ENCODE data around the gene PNPLA6. TPM values are rescaled to one million over a fixed set of nuclear protein-coding genes. Genes with fewer than 3 reads are reported as not detected.
"Not testable (repeated sequence)": the region's sequence is repeated elsewhere in the genome, so short reads cannot be mapped to it uniquely, and the experiment has no call there.

Gene PNPLA6
- total RNA-seq, 1 experiment from 2014 or later, result 75.8 TPM

- Mint-ChIP-seq H3K27ac (ENCODE audit: low read depth, unreplicated experiment) (no peak overlapping the region), H3K27me3 (ENCODE audit: insufficient read depth, unreplicated experiment) (peaks cover 36% of the 10 kb centered on the region), H3K36me3 (ENCODE audit: insufficient read depth, unreplicated experiment) (no peaks in the 10 kb centered on the region), H3K4me3 (ENCODE audit: unreplicated experiment) (no peak overlapping the region), H3K9me3 (ENCODE audit: unreplicated experiment) (no peaks in the 10 kb centered on the region), H3K4me1 (ENCODE audit: insufficient read depth, unreplicated experiment) (peaks cover 15% of the 10 kb centered on the region)
- intact Hi-C loops (cut with micrococcal nuclease), result no loop called here
- ChIA-PET POLR2A (interaction anchor here (1.6 kb wide), 1 partner anchor 21 kb away, joined by 6 read pairs; no protein-coding TSS in a partner anchor), CTCF (no interaction called here)
- DNase-seq (ENCODE audit: unreplicated experiment), result peak; percentile 76
- TF ChIP-seq, protein P1, sequence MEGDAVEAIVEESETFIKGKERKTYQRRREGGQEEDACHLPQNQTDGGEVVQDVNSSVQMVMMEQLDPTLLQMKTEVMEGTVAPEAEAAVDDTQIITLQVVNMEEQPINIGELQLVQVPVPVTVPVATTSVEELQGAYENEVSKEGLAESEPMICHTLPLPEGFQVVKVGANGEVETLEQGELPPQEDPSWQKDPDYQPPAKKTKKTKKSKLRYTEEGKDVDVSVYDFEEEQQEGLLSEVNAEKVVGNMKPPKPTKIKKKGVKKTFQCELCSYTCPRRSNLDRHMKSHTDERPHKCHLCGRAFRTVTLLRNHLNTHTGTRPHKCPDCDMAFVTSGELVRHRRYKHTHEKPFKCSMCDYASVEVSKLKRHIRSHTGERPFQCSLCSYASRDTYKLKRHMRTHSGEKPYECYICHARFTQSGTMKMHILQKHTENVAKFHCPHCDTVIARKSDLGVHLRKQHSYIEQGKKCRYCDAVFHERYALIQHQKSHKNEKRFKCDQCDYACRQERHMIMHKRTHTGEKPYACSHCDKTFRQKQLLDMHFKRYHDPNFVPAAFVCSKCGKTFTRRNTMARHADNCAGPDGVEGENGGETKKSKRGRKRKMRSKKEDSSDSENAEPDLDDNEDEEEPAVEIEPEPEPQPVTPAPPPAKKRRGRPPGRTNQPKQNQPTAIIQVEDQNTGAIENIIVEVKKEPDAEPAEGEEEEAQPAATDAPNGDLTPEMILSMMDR (IDR thresholded peaks at IDR 0.05; ENCODE audit: unreplicated experiment), result no peak
- no TSS peak for BruUV-seq (replicated peaks)
Observed at GRCh38 chr19:7575434-7576040, 40.0 kb downstream of the PNPLA6 start.

DNA sequence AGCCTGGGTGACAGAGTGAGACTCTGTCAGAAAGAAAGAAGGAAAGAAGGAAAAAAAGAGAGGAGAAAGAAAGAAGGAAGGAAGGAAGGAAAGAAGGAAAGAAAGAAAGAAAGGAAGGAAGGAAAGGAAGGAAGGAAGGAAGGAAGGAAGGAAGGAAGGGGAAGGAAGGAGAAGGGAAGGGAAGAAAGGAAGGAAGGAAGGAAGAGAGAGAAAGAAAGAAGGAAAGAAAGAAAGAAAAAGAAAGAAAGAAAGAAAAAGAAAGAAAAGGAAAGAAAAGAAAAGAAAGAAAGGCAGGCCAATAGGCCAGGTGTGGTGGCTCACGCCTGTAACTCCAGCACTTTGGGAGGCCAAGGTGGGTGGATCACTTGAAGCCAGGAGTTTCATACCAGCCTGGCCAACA is 41.9 kb downstream of the PNPLA6 start:
- H3K27ac Mint-ChIP-seq (ENCODE audit: low read depth, unreplicated experiment); H3K36me3 Mint-ChIP-seq (ENCODE audit: insufficient read depth, unreplicated experiment); BruUV-seq (replicated peaks); H3K9me3 Mint-ChIP-seq (ENCODE audit: unreplicated experiment); intact Hi-C loops (cut with micrococcal nuclease); DNase-seq (ENCODE audit: unreplicated experiment); H3K4me3 Mint-ChIP-seq (ENCODE audit: unreplicated experiment): not testable (repeated sequence)
- H3K27me3 Mint-ChIP-seq (ENCODE audit: insufficient read depth, unreplicated experiment), result peaks cover 36% of the 10 kb centered on the region
- ChIA-PET CTCF (interaction anchor here (0.6 kb wide), 1 partner anchor 223 kb away, joined by 3 read pairs; no protein-coding TSS in a partner anchor), POLR2A (interaction anchor here (1.6 kb wide), 1 partner anchor 20 kb away, joined by 6 read pairs; no protein-coding TSS in a partner anchor)
- H3K4me1 Mint-ChIP-seq (ENCODE audit: insufficient read depth, unreplicated experiment), result peaks cover 14% of the 10 kb centered on the region

GRCh38 chr19:7578127-7578526 is 42.6 kb downstream of the PNPLA6 start:
- ChIA-PET CTCF (no interaction called here), POLR2A (interaction anchor here (0.6 kb wide), 3 partner anchors 10 to 72 kb away, joined by 3 read pairs; no protein-coding TSS in a partner anchor)
- peaks cover 36% of the 10 kb centered on the region for H3K27me3 Mint-ChIP-seq (ENCODE audit: insufficient read depth, unreplicated experiment)

DNA sequence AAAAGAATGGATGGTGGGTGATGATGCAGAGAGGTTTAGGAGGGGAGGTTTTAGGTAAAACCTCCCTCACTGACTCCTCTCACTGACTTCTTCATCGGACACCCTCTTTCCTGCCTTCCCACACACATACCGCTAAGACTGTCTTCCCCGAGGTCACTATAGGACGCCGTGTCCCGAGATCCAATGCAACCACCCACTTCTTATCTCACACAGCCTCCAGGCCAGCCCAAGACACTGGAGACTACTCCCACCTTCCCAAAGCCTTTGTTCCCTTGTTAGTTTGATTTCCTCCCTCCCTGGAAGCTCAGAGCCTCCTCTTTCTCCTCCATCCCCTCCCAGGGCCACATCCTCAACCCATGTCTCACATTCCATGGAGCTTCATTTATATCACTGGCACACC is 43.7 kb downstream of the PNPLA6 start:
- DNase-seq (ENCODE audit: unreplicated experiment), result no peak
- ChIA-PET POLR2A (interaction anchor here (0.7 kb wide), 1 partner anchor 1496 kb away, joined by 3 read pairs; no protein-coding TSS in a partner anchor), CTCF (interaction anchor here (0.6 kb wide), 1 partner anchor 317 kb away, joined by 3 read pairs; no protein-coding TSS in a partner anchor)
- intact Hi-C loops (cut with micrococcal nuclease), result no loop called here
- H3K36me3 Mint-ChIP-seq (ENCODE audit: insufficient read depth, unreplicated experiment), result no peaks in the 10 kb centered on the region
- peaks cover 36% of the 10 kb centered on the region for H3K27me3 Mint-ChIP-seq (ENCODE audit: insufficient read depth, unreplicated experiment)
- no peak overlapping the region for H3K27ac Mint-ChIP-seq (ENCODE audit: low read depth, unreplicated experiment)
- H3K4me1 Mint-ChIP-seq (ENCODE audit: insufficient read depth, unreplicated experiment), result peaks cover 18% of the 10 kb centered on the region
- H3K4me3 Mint-ChIP-seq (ENCODE audit: unreplicated experiment), result no peak overlapping the region
- TF ChIP-seq, protein P1 (IDR thresholded peaks at IDR 0.05; ENCODE audit: unreplicated experiment), result no peak
- BruUV-seq (replicated peaks), result no TSS peak
- no peaks in the 10 kb centered on the region for H3K9me3 Mint-ChIP-seq (ENCODE audit: unreplicated experiment)

More at GRCh38 chr19:7578127-7578526, 42.6 kb downstream of the PNPLA6 start:
- no peak for DNase-seq (ENCODE audit: unreplicated experiment)
- BruUV-seq (replicated peaks), result no TSS peak
- H3K27ac Mint-ChIP-seq (ENCODE audit: low read depth, unreplicated experiment), result no peak overlapping the region
- no peak overlapping the region for H3K4me3 Mint-ChIP-seq (ENCODE audit: unreplicated experiment)
- intact Hi-C loops (cut with micrococcal nuclease), result no loop called here
- no peaks in the 10 kb centered on the region for H3K36me3 Mint-ChIP-seq (ENCODE audit: insufficient read depth, unreplicated experiment)
- H3K9me3 Mint-ChIP-seq (ENCODE audit: unreplicated experiment), result no peaks in the 10 kb centered on the region
- peaks cover 18% of the 10 kb centered on the region for H3K4me1 Mint-ChIP-seq (ENCODE audit: insufficient read depth, unreplicated experiment)
- TF ChIP-seq, protein P1 (IDR thresholded peaks at IDR 0.05; ENCODE audit: unreplicated experiment), result no peak

All from MCF 10A (cell line).